K562 (cell line): ENCODE results near the gene HCN3.

Source experiments
- CREB1 ChIP-seq, 2 experiments: sonication (generic) in 1 of 2; formaldehyde crosslinking in 1 of 2; IDR thresholded peaks; 2 replicates each; pipeline versions ENCODE4 v1.6.1 to v1.8.0; 2012 to 2022; ENCODE audit warnings: inconsistent platforms in 1 of 2, mild to moderate bottlenecking in 1 of 2, missing genetic modification reagents in 1 of 2, moderate library complexity in 1 of 2
- CREB3 ChIP-seq: fragments of 450-650 bp; conservative IDR thresholded peaks from 2 replicates; pipeline ENCODE4 v1.6.1; 2016; ENCODE audit warnings: missing genetic modification characterization, low read depth, mild to moderate bottlenecking, missing compliant biosample characterization, moderate library complexity
- CTCF ChIP-seq, 3 experiments: IDR thresholded peaks in 2 of 3; conservative IDR thresholded peaks in 1 of 3; 2 replicates each; pipeline ENCODE4 v1.5.1; 2011 to 2012; ENCODE audit warnings: low read length in 3 of 3, mild to moderate bottlenecking in 3 of 3, control low read depth in 2 of 3, improper control_type of control experiment in 1 of 3, inconsistent platforms in 1 of 3, low read depth in 1 of 3, mixed read lengths in 1 of 3, moderate library complexity in 1 of 3; ENCODE audit not compliant: insufficient read depth in 2 of 3
- HNRNPL ChIP-seq: fragments of 200-400 bp; formaldehyde crosslinking; IDR thresholded peaks from 2 replicates; pipeline ENCODE4 v1.6.1; 2017; ENCODE audit warnings: low read depth, mild to moderate bottlenecking, low read length
- LARP7 ChIP-seq: fragments of 450-650 bp; IDR thresholded peaks from 2 replicates; pipeline ENCODE4 v1.6.1; 2016
- MXI1 ChIP-seq: IDR thresholded peaks from 2 replicates; pipeline ENCODE4 v1.6.1; 2011; ENCODE audit warnings: low read depth, mild to moderate bottlenecking, improper control_type of control experiment, low read length
- POLR2AphosphoS5 ChIP-seq: IDR thresholded peaks from 2 replicates; pipeline ENCODE4 v1.6.1; 2011; ENCODE audit warnings: mild to moderate bottlenecking, low read depth, low read length, moderate library complexity; ENCODE audit not compliant: control insufficient read depth, insufficient read depth
- REST ChIP-seq, 2 experiments: fragments of 450-650 bp; formaldehyde crosslinking in 1 of 2; IDR thresholded peaks; 2 replicates each; pipeline versions ENCODE4 v1.4.0 to v1.6.1; 2014 to 2020; ENCODE audit warnings: mild to moderate bottlenecking in 2 of 2, borderline replicate concordance in 1 of 2, low read depth in 1 of 2
- SMAD3 ChIP-seq: fragments of 450-650 bp; formaldehyde crosslinking; conservative IDR thresholded peaks from 2 replicates; pipeline ENCODE4 v1.4.0; 2020; ENCODE audit warnings: mild to moderate bottlenecking
- SOX6 ChIP-seq: fragments of 450-650 bp; IDR thresholded peaks from 2 replicates; pipeline ENCODE4 v1.6.1; 2014; ENCODE audit warnings: mild to moderate bottlenecking
- U2AF1 ChIP-seq: fragments of 200-400 bp; formaldehyde crosslinking; optimal IDR thresholded peaks from 2 replicates; pipeline ENCODE3; 2017; ENCODE audit warnings: mild to moderate bottlenecking, low read depth, low read length, moderate library complexity
- ZFPM2 ChIP-seq: fragments of 250-450 bp; sonication (Bioruptor Pico); IDR thresholded peaks from 2 replicates; pipeline ENCODE4 v1.5.1; 2022; ENCODE audit warnings: mild to moderate bottlenecking
- ZNF146 ChIP-seq: IDR thresholded peaks from one replicate; pipeline ENCODE4 v1.6.1; 2018; ENCODE audit warnings: missing compliant biosample characterization; ENCODE audit not compliant: unreplicated experiment

- no peak for TF ChIP-seq CTCF (IDR thresholded peaks at IDR 0.05 in 2 of 3, conservative IDR thresholded peaks at IDR 0.05 in 1 of 3; ENCODE audit: insufficient read depth in 2 of 3, low read depth in 1 of 3, low read length in 3 of 3)
- TF ChIP-seq SMAD3 (CRISPR knock-in tag), result peak; percentile 64; the same call in 1 of the 2 replicates
- TF ChIP-seq CREB1 (IDR thresholded peaks at IDR 0.05), result peak; percentile 79
- peak; percentile 86 for TF ChIP-seq CREB1 (CRISPR knock-in tag; IDR thresholded peaks at IDR 0.05)
- no peak for TF ChIP-seq LARP7
- TF ChIP-seq POLR2AphosphoS5, result 0 out of 2 replicates have a peak, but pooled peaks have one; percentile 51
- TF ChIP-seq ZFPM2 (CRISPR knock-in tag), result peak; percentile 25; the same call in 1 of the 2 replicates
- no peak for TF ChIP-seq U2AF1
- TF ChIP-seq HNRNPL, result no peak
- no peak for TF ChIP-seq ZNF146 (CRISPR knock-in tag)
- TF ChIP-seq SOX6, result peak; percentile 26; the same call in 1 of the 2 replicates
- no peak for TF ChIP-seq CREB3 (tag)
- peak; percentile 85 for TF ChIP-seq MXI1
- TF ChIP-seq REST (IDR thresholded peaks at IDR 0.05; ENCODE audit: borderline replicate concordance), result peak; percentile 85
- TF ChIP-seq REST (CRISPR knock-in tag; IDR thresholded peaks at IDR 0.05; ENCODE audit: low read depth), result peak; percentile 91
Observed at GRCh38 chr1:155261852-155262673, 15.2 kb upstream of the HCN3 start, which contains the start of gene SCAMP3.
